B cell (primary cell): ENCODE results near the gene MUC22.

Source experiments
- EZH2 ChIP-seq: IDR thresholded peaks from 2 replicates; pipeline ENCODE4 v1.6.1; 2012; ENCODE audit warnings: borderline replicate concordance, low read depth, mild to moderate bottlenecking, moderate library complexity, low read length; ENCODE audit not compliant: insufficient read depth, poor library complexity, severe bottlenecking
- TF ChIP-seq, protein P1 (sequence below): fragments of 200-600 bp; IDR thresholded peaks from one replicate; pipeline ENCODE4 v1.8.0; 2022; ENCODE audit warnings: antibody characterized with exemption, mild to moderate bottlenecking

DNA sequence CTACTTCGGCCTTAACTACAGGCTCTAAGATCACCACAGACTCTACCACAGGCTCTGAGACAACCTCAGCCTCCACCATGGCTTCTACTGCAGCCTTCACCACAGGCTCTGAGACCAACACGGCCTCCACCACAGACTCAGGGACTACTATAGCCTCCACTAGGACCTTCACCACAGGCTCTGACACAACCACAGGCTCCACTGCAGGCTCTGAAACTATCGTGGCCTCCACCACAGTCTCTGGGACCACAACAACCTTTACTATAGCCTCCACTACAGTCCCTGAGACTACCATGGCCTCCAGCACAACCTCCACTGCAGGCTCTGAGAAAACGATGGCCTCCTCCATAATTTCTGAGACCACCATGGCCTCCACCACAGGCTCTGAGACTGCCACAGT is 15.3 kb downstream of the MUC22 start:
- TF ChIP-seq, protein P1, sequence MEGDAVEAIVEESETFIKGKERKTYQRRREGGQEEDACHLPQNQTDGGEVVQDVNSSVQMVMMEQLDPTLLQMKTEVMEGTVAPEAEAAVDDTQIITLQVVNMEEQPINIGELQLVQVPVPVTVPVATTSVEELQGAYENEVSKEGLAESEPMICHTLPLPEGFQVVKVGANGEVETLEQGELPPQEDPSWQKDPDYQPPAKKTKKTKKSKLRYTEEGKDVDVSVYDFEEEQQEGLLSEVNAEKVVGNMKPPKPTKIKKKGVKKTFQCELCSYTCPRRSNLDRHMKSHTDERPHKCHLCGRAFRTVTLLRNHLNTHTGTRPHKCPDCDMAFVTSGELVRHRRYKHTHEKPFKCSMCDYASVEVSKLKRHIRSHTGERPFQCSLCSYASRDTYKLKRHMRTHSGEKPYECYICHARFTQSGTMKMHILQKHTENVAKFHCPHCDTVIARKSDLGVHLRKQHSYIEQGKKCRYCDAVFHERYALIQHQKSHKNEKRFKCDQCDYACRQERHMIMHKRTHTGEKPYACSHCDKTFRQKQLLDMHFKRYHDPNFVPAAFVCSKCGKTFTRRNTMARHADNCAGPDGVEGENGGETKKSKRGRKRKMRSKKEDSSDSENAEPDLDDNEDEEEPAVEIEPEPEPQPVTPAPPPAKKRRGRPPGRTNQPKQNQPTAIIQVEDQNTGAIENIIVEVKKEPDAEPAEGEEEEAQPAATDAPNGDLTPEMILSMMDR: no peak
- no peak for TF ChIP-seq EZH2
